IPS-NIHi7 (cell line): ENCODE data around the gene ZNRF1.
A peak's percentile ranks its signal among the peaks of the same experiment; 100 is the strongest.

Experiments
- DNase-seq: peaks from one replicate; pipeline ENCODE4 v3.0.0; 2012; ENCODE audit warnings: mixed read lengths; ENCODE audit errors: extremely low spot score

The ZNRF1 gene

DNA sequence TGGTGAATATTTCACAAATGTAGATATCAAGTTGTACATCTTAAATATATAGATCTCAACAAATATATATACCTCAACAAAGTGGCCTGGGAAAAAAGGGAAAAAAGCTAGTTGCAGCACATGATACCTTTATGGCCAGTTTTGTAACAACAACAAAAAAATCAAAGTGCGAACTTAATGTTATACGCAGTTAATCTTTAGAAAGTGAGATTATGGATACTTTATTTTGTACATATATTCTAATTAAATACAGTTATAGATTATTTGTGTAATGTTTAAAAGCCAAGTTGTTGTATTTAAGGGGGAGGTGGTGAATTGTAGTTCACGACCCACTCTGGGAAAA, 149.1 kb downstream of the ZNRF1 start:
- no peak for DNase-seq

DNA sequence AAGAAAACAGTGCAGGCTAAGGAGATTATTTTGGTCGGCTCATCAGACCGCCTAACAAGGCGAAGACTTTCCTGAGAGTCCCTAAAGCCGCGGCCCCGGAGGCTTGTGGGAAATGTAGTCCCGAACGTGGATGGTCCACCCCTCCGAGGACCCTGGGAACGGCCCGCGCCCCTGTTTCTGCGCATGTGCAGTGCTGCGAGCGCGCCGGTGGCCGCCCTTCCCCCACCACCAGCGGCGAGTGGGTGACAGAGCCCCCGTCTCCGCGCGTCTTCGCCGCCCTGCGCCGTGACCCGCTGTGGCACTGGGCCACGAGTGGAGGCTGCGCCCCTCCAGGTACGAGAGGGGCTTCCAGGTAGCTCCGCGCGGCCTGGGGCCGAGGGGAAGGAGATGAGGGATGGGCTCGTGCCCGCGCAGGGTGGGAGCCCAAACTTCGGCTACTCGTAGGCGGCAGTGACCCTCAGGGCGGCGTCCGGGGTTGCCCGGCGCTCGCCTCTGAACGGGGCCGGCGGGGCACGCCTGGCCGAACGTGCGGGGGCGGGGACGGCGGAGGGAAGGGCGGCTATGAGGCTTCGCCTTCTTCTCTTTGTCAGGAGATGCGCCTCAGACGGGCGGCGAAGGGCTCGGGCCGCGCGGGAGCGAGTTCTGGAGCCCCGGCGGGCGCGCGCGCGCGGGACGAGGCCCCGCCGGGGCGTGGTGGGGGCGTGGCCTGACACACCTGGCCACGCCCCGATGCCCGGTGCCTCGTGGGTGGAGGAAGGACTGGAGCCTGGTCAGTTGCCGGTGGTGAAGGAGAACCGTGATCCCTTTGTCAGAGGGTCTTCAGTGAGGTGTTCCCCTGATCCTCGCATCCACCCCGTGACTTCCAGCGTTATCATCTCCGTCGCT, 149.7 kb downstream of the ZNRF1 start, which contains the start of gene ZFP1:
Gene ZFP1, plus strand, starts transcription at position 214 of the 885 bp plus-strand sequence. CDS start 4,428 bp downstream, outside the sequence.
- peak; percentile 97 for DNase-seq

DNA sequence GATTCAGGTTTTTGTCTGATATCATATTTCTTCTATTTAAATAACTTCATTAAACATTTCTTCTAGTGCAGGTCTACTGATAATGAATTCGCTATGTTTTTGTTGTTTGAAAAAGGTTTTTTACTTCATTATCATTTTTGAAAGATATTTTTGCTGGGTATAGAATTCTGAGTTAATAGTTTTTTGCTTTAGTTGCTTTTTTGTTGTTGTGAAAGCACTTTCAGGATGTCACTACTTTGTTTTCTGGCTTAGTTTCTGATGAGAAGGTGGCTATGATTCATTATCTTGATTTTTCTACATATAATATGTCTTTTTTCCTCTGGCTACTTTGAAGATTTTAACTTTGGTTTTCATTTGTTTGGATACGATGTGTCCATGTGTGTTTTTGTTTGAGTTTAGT, 153.0 kb downstream of the ZNRF1 start:
- no peak for DNase-seq

DNA sequence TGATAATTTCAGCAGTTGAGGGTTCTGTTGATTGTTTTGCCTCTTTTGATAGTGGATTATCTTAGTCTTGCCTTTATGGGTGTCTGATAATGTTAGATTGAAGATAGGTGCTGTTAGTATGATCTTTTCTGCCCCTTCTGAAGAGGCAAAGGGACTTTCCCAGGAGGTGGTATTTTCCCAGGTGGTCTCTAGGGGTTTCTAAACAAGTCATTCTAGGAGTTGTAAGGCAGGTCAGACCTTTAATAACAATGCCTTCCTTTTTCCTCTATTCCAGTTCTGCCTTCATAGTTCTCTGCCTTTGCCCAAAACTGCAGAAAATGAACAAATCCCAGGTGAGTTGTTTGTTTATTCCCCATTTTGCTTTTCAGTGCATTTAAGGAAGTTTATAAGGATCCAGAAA, 153.8 kb downstream of the ZNRF1 start:
- no peak for DNase-seq

DNA sequence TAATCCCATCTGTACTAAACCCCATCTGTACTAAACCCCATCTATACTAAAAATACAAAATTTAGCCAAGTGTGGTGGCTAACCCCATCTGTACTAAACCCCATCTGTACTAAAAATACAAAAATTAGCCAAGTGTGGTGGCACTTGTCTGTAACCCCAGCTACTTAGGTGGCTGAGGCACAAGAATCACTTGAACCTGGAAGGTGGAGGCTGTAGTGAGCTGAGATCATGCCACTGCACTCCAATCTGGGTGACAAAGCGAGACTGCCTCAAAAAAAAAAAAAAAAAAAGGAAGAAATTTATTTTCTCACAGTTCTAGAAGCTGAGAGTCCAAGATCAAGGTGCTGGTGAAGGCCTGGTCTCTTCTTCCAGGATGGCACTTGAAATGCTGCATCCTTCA, 161.6 kb downstream of the ZNRF1 start:
- DNase-seq, result no peak
